Measurements from ENCODE around the gene RHBDD2.
"Not testable (repeated sequence)": the region's sequence is repeated elsewhere in the genome, so short reads cannot be mapped to it uniquely, and the experiment has no call there.

DNA sequence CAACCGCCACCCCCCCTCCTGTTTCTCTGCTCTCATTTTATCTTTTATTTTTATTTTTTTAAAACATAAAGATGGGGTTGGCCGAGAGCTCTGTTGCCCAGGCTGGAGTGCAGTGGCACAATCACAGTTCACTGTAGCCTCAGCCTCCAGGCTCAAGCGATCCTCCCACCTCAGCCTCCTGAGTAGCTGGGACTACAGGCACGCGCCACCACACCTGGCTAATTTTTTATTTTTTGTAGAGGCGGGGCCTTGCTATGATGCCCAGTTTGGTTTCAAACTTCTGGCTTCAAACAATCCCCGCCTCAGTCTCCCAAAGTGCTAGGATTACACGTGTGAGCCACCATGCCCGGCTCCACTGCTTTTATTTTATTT is 28.8 kb downstream of the RHBDD2 start:
- TF ChIP-seq, protein P1, sequence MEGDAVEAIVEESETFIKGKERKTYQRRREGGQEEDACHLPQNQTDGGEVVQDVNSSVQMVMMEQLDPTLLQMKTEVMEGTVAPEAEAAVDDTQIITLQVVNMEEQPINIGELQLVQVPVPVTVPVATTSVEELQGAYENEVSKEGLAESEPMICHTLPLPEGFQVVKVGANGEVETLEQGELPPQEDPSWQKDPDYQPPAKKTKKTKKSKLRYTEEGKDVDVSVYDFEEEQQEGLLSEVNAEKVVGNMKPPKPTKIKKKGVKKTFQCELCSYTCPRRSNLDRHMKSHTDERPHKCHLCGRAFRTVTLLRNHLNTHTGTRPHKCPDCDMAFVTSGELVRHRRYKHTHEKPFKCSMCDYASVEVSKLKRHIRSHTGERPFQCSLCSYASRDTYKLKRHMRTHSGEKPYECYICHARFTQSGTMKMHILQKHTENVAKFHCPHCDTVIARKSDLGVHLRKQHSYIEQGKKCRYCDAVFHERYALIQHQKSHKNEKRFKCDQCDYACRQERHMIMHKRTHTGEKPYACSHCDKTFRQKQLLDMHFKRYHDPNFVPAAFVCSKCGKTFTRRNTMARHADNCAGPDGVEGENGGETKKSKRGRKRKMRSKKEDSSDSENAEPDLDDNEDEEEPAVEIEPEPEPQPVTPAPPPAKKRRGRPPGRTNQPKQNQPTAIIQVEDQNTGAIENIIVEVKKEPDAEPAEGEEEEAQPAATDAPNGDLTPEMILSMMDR (IDR thresholded peaks at IDR 0.05; ENCODE audit: poor library complexity, severe bottlenecking) = not testable (repeated sequence)
- TF ChIP-seq SMC3 (conservative IDR thresholded peaks at IDR 0.05; ENCODE audit: poor library complexity); POLR2AphosphoS5 (IDR thresholded peaks at IDR 0.05); TAF1 (IDR thresholded peaks at IDR 0.05; ENCODE audit: low read depth); MXI1 (conservative IDR thresholded peaks at IDR 0.05; ENCODE audit: poor library complexity, severe bottlenecking); EP300 (conservative IDR thresholded peaks at IDR 0.05; ENCODE audit: poor library complexity, severe bottlenecking); EZH2 (IDR thresholded peaks at IDR 0.05; ENCODE audit: borderline replicate concordance, insufficient read depth, low read length, poor library complexity, severe bottlenecking): not testable (repeated sequence)
